Neural cell (in vitro differentiated cells): Measurements from ENCODE around the gene ESYT3. TPM values are rescaled to one million over a fixed set of nuclear protein-coding genes. Genes with fewer than 3 reads are reported as not detected.

Source experiments
- H2AFZ ChIP-seq: fragments of 200-600, 300-800 bp; sonication (generic), shearing (Covaris generic); 2 replicates; pipeline ENCODE4 v1.6.0; 2014; ENCODE audit warnings: low read depth, mild to moderate bottlenecking, antibody characterized with exemption, low read length, moderate library complexity
- H3F3A ChIP-seq: fragments of 200-600 bp; shearing (Covaris generic); 2 replicates; pipeline ENCODE4 v1.6.1; 2016; ENCODE audit warnings: mild to moderate bottlenecking, moderate library complexity, mixed read lengths, antibody characterized with exemption, low read length; ENCODE audit not compliant: insufficient read depth, poor library complexity, severe bottlenecking
- H3K27ac ChIP-seq: fragments of 200-600, 300-800 bp; sonication (generic), shearing (Covaris generic); 2 replicates; pipeline ENCODE4 v1.5.1; 2014; ENCODE audit warnings: mild to moderate bottlenecking, low read length, moderate library complexity
- H3K27me3 ChIP-seq: fragments of 300-800, 200-600 bp; sonication (generic), shearing (Covaris generic); 2 replicates; pipeline ENCODE4 v1.6.0; 2014; ENCODE audit warnings: mild to moderate bottlenecking, low read depth, low read length, moderate library complexity; ENCODE audit not compliant: insufficient read depth
- H3K36me3 ChIP-seq: fragments of 300-800, 200-600 bp; sonication (generic), shearing (Covaris generic); 2 replicates; pipeline ENCODE4 v1.5.1; 2014; ENCODE audit warnings: mild to moderate bottlenecking, antibody characterized with exemption, low read length, moderate library complexity; ENCODE audit not compliant: insufficient read depth
- H3K4me2 ChIP-seq: fragments of 300-800, 200-600 bp; sonication (generic), shearing (Covaris generic); 2 replicates; pipeline ENCODE4 v1.6.0; 2014; ENCODE audit warnings: mild to moderate bottlenecking, low read length
- H3K4me3 ChIP-seq: fragments of 300-800, 200-600 bp; sonication (generic), shearing (Covaris generic); 2 replicates; pipeline ENCODE4 v1.5.1; 2014; ENCODE audit warnings: mild to moderate bottlenecking, low read length, moderate library complexity
- H3K79me2 ChIP-seq: fragments of 200-600 bp; shearing (Covaris generic); replicated peaks from 2 replicates; pipeline ENCODE4 v1.6.0; 2014; ENCODE audit warnings: mild to moderate bottlenecking, low read length, moderate library complexity; ENCODE audit not compliant: insufficient read depth
- H3K9ac ChIP-seq: fragments of 300-800, 200-600 bp; sonication (generic), shearing (Covaris generic); 2 replicates; pipeline ENCODE4 v1.6.1; 2016; ENCODE audit warnings: mild to moderate bottlenecking, low read length, mixed read lengths
- H3K9me2 ChIP-seq: fragments of 200-600 bp; shearing (Covaris generic); 2 replicates; pipeline ENCODE4 v1.6.1; 2016; ENCODE audit warnings: mild to moderate bottlenecking, low read length, mixed read lengths; ENCODE audit not compliant: insufficient read depth
- H3K9me3 ChIP-seq: fragments of 200-600, 300-800 bp; sonication (generic), shearing (Covaris generic); 2 replicates; pipeline ENCODE4 v1.6.1; 2016; ENCODE audit warnings: mild to moderate bottlenecking, mixed run types, low read length, moderate library complexity, mixed read lengths
- H4K20me1 ChIP-seq: fragments of 200-600 bp; shearing (Covaris generic); 2 replicates; pipeline ENCODE4 v1.6.1; 2016; ENCODE audit warnings: mild to moderate bottlenecking, mixed run types; ENCODE audit not compliant: insufficient read depth
- EP300 ChIP-seq: fragments of 450-650 bp; conservative IDR thresholded peaks from 2 replicates; pipeline ENCODE4 v1.6.1; 2014; ENCODE audit warnings: antibody characterized with exemption, mild to moderate bottlenecking, moderate library complexity; ENCODE audit not compliant: poor library complexity, severe bottlenecking
- EZH2 ChIP-seq: fragments of 200-600, 300-800 bp; shearing (Covaris generic), sonication (generic); IDR thresholded peaks from 2 replicates; pipeline ENCODE4 v1.6.1; 2014; ENCODE audit warnings: antibody characterized with exemption, low read length, borderline replicate concordance, mild to moderate bottlenecking; ENCODE audit not compliant: insufficient read depth, poor library complexity, severe bottlenecking
- MXI1 ChIP-seq: fragments of 450-650 bp; conservative IDR thresholded peaks from 2 replicates; pipeline ENCODE4 v1.6.1; 2014; ENCODE audit warnings: antibody characterized with exemption, mild to moderate bottlenecking; ENCODE audit not compliant: poor library complexity, severe bottlenecking
- POLR2AphosphoS5 ChIP-seq: IDR thresholded peaks from 2 replicates; pipeline ENCODE4 v1.6.1; 2012
- RAD21 ChIP-seq: fragments of 450-650 bp; conservative IDR thresholded peaks from 2 replicates; pipeline ENCODE4 v1.6.1; 2014; ENCODE audit warnings: antibody characterized with exemption, mild to moderate bottlenecking, moderate library complexity
- REST ChIP-seq: IDR thresholded peaks from 2 replicates; pipeline ENCODE4 v1.6.1; 2012; ENCODE audit warnings: borderline replicate concordance
- SMC3 ChIP-seq: fragments of 450-650 bp; conservative IDR thresholded peaks from 2 replicates; pipeline ENCODE4 v1.6.1; 2014; ENCODE audit warnings: antibody characterized with exemption, mild to moderate bottlenecking, moderate library complexity; ENCODE audit not compliant: poor library complexity
- polyA plus RNA-seq: library from polyadenylated mRNA; depleted of rRNA; stranded (reverse); fragments of >200 nt; gene quantifications from 2 replicates; pipeline ENCODE4 v1.2.3, GENCODE V29; 2014
- TF ChIP-seq, protein P1 (sequence below): fragments of 450-650 bp; IDR thresholded peaks from 2 replicates; pipeline ENCODE4 v1.5.1; 2014; ENCODE audit warnings: antibody characterized with exemption, mild to moderate bottlenecking, moderate library complexity; ENCODE audit not compliant: poor library complexity, severe bottlenecking

Gene ESYT3
- polyA plus RNA-seq, 1 donor from 2014 or later, result 0.33 TPM

DNA sequence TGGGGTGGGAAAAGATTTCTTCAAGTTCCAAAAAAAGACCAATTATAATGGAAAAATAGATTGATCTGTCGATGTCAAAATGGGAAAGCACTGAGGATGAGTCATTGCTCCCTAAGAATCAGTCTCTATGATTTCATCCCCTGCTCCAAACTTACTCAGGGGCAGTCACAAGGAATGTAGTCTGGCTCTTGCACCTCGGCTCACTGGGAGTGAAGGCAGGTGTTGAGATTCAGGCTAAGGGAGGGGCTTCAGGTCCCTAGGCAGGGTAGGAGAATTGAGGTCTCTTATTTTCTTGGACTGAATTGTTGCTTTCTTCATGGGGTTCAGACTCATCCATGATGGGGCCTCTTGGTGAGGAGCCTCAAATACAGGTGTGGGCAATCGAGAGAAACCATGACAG is 14.2 kb downstream of the ESYT3 start:
- TF ChIP-seq, protein P1, sequence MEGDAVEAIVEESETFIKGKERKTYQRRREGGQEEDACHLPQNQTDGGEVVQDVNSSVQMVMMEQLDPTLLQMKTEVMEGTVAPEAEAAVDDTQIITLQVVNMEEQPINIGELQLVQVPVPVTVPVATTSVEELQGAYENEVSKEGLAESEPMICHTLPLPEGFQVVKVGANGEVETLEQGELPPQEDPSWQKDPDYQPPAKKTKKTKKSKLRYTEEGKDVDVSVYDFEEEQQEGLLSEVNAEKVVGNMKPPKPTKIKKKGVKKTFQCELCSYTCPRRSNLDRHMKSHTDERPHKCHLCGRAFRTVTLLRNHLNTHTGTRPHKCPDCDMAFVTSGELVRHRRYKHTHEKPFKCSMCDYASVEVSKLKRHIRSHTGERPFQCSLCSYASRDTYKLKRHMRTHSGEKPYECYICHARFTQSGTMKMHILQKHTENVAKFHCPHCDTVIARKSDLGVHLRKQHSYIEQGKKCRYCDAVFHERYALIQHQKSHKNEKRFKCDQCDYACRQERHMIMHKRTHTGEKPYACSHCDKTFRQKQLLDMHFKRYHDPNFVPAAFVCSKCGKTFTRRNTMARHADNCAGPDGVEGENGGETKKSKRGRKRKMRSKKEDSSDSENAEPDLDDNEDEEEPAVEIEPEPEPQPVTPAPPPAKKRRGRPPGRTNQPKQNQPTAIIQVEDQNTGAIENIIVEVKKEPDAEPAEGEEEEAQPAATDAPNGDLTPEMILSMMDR, result no peak
- TF ChIP-seq EZH2, result no peak
- no peak for TF ChIP-seq REST
- TF ChIP-seq POLR2AphosphoS5, result no peak
- no peak for TF ChIP-seq EP300
- TF ChIP-seq SMC3, result no peak
- no peak for TF ChIP-seq MXI1

GRCh38 chr3:138449490-138449889 is 15.1 kb downstream of the ESYT3 start:
- H3K27me3 ChIP-seq, result no peaks in the 10 kb centered on the region
- no peaks in the 10 kb centered on the region for H3K9me2 ChIP-seq
- no peak overlapping the region for H3K9ac ChIP-seq
- H3K79me2 ChIP-seq, result no peaks in the 10 kb centered on the region
- H4K20me1 ChIP-seq, result no peaks in the 10 kb centered on the region
- H3K9me3 ChIP-seq, result no peaks in the 10 kb centered on the region
- H2AFZ ChIP-seq, result no peak overlapping the region
- H3K4me2 ChIP-seq, result no peak overlapping the region
- TF ChIP-seq EZH2 (no peak), RAD21 (no peak), SMC3 (no peak), REST (no peak)
- TF ChIP-seq, protein P1, result no peak
- H3K4me3 ChIP-seq, result no peak overlapping the region
- H3K36me3 ChIP-seq, result no peaks in the 10 kb centered on the region
- H3F3A ChIP-seq, result no peaks in the 10 kb centered on the region
- no peak overlapping the region for H3K27ac ChIP-seq

More for the DNA sequence above, 14.2 kb downstream of the ESYT3 start:
- Histone ChIP-seq H3K4me3 (no peak overlapping the region), H3K9ac (no peak overlapping the region), H3F3A (no peaks in the 10 kb centered on the region), H4K20me1 (no peaks in the 10 kb centered on the region), H3K4me2 (no peak overlapping the region), H3K9me3 (no peaks in the 10 kb centered on the region), H3K36me3 (no peaks in the 10 kb centered on the region), H3K9me2 (no peaks in the 10 kb centered on the region), H3K79me2 (no peaks in the 10 kb centered on the region), H3K27ac (no peak overlapping the region), H3K27me3 (no peaks in the 10 kb centered on the region), H2AFZ (no peak overlapping the region)
